Neural cell (in vitro differentiated cells): ENCODE data around the gene ZNF778. TPM values are rescaled to one million over a fixed set of nuclear protein-coding genes. Genes with fewer than 3 reads are reported as not detected.

Experiments used
- H2AFZ ChIP-seq: fragments of 200-600, 300-800 bp; sonication (generic), shearing (Covaris generic); 2 replicates; pipeline ENCODE4 v1.6.0; 2014; ENCODE audit warnings: low read depth, mild to moderate bottlenecking, antibody characterized with exemption, low read length, moderate library complexity
- H3F3A ChIP-seq: fragments of 200-600 bp; shearing (Covaris generic); 2 replicates; pipeline ENCODE4 v1.6.1; 2016; ENCODE audit warnings: mild to moderate bottlenecking, moderate library complexity, mixed read lengths, antibody characterized with exemption, low read length; ENCODE audit not compliant: insufficient read depth, poor library complexity, severe bottlenecking
- H3K27ac ChIP-seq: fragments of 200-600, 300-800 bp; sonication (generic), shearing (Covaris generic); 2 replicates; pipeline ENCODE4 v1.5.1; 2014; ENCODE audit warnings: mild to moderate bottlenecking, low read length, moderate library complexity
- H3K27me3 ChIP-seq: fragments of 300-800, 200-600 bp; sonication (generic), shearing (Covaris generic); 2 replicates; pipeline ENCODE4 v1.6.0; 2014; ENCODE audit warnings: mild to moderate bottlenecking, low read depth, low read length, moderate library complexity; ENCODE audit not compliant: insufficient read depth
- H3K36me3 ChIP-seq: fragments of 300-800, 200-600 bp; sonication (generic), shearing (Covaris generic); 2 replicates; pipeline ENCODE4 v1.5.1; 2014; ENCODE audit warnings: mild to moderate bottlenecking, antibody characterized with exemption, low read length, moderate library complexity; ENCODE audit not compliant: insufficient read depth
- H3K4me2 ChIP-seq: fragments of 300-800, 200-600 bp; sonication (generic), shearing (Covaris generic); 2 replicates; pipeline ENCODE4 v1.6.0; 2014; ENCODE audit warnings: mild to moderate bottlenecking, low read length
- H3K4me3 ChIP-seq: fragments of 300-800, 200-600 bp; sonication (generic), shearing (Covaris generic); 2 replicates; pipeline ENCODE4 v1.5.1; 2014; ENCODE audit warnings: mild to moderate bottlenecking, low read length, moderate library complexity
- H3K79me2 ChIP-seq: fragments of 200-600 bp; shearing (Covaris generic); replicated peaks from 2 replicates; pipeline ENCODE4 v1.6.0; 2014; ENCODE audit warnings: mild to moderate bottlenecking, low read length, moderate library complexity; ENCODE audit not compliant: insufficient read depth
- H3K9ac ChIP-seq: fragments of 300-800, 200-600 bp; sonication (generic), shearing (Covaris generic); 2 replicates; pipeline ENCODE4 v1.6.1; 2016; ENCODE audit warnings: mild to moderate bottlenecking, low read length, mixed read lengths
- H3K9me2 ChIP-seq: fragments of 200-600 bp; shearing (Covaris generic); 2 replicates; pipeline ENCODE4 v1.6.1; 2016; ENCODE audit warnings: mild to moderate bottlenecking, low read length, mixed read lengths; ENCODE audit not compliant: insufficient read depth
- H3K9me3 ChIP-seq: fragments of 200-600, 300-800 bp; sonication (generic), shearing (Covaris generic); 2 replicates; pipeline ENCODE4 v1.6.1; 2016; ENCODE audit warnings: mild to moderate bottlenecking, mixed run types, low read length, moderate library complexity, mixed read lengths
- H4K20me1 ChIP-seq: fragments of 200-600 bp; shearing (Covaris generic); 2 replicates; pipeline ENCODE4 v1.6.1; 2016; ENCODE audit warnings: mild to moderate bottlenecking, mixed run types; ENCODE audit not compliant: insufficient read depth
- CTCF ChIP-seq: fragments of 450-650 bp; IDR thresholded peaks from 2 replicates; pipeline ENCODE4 v1.5.1; 2014; ENCODE audit warnings: antibody characterized with exemption, mild to moderate bottlenecking, moderate library complexity; ENCODE audit not compliant: poor library complexity, severe bottlenecking
- EP300 ChIP-seq: fragments of 450-650 bp; conservative IDR thresholded peaks from 2 replicates; pipeline ENCODE4 v1.6.1; 2014; ENCODE audit warnings: antibody characterized with exemption, mild to moderate bottlenecking, moderate library complexity; ENCODE audit not compliant: poor library complexity, severe bottlenecking
- EZH2 ChIP-seq: fragments of 200-600, 300-800 bp; shearing (Covaris generic), sonication (generic); IDR thresholded peaks from 2 replicates; pipeline ENCODE4 v1.6.1; 2014; ENCODE audit warnings: antibody characterized with exemption, low read length, borderline replicate concordance, mild to moderate bottlenecking; ENCODE audit not compliant: insufficient read depth, poor library complexity, severe bottlenecking
- MXI1 ChIP-seq: fragments of 450-650 bp; conservative IDR thresholded peaks from 2 replicates; pipeline ENCODE4 v1.6.1; 2014; ENCODE audit warnings: antibody characterized with exemption, mild to moderate bottlenecking; ENCODE audit not compliant: poor library complexity, severe bottlenecking
- POLR2AphosphoS5 ChIP-seq: IDR thresholded peaks from 2 replicates; pipeline ENCODE4 v1.6.1; 2012
- RAD21 ChIP-seq: fragments of 450-650 bp; conservative IDR thresholded peaks from 2 replicates; pipeline ENCODE4 v1.6.1; 2014; ENCODE audit warnings: antibody characterized with exemption, mild to moderate bottlenecking, moderate library complexity
- REST ChIP-seq: IDR thresholded peaks from 2 replicates; pipeline ENCODE4 v1.6.1; 2012; ENCODE audit warnings: borderline replicate concordance
- SMC3 ChIP-seq: fragments of 450-650 bp; conservative IDR thresholded peaks from 2 replicates; pipeline ENCODE4 v1.6.1; 2014; ENCODE audit warnings: antibody characterized with exemption, mild to moderate bottlenecking, moderate library complexity; ENCODE audit not compliant: poor library complexity
- TAF1 ChIP-seq: IDR thresholded peaks from 2 replicates; pipeline ENCODE4 v1.6.1; 2012; ENCODE audit warnings: low read depth
- polyA plus RNA-seq: library from polyadenylated mRNA; depleted of rRNA; stranded (reverse); fragments of >200 nt; gene quantifications from 2 replicates; pipeline ENCODE4 v1.2.3, GENCODE V29; 2014

ZNF778 gene
- polyA plus RNA-seq, 1 donor from 2014 or later: 14.7 TPM

GRCh38 chr16:89183463-89183862, 34.0 kb upstream of the ZNF778 start:
- Histone ChIP-seq H3K79me2 (no peaks in the 10 kb centered on the region), H4K20me1 (no peaks in the 10 kb centered on the region), H3K9me2 (no peaks in the 10 kb centered on the region), H3K36me3 (no peaks in the 10 kb centered on the region), H3F3A (no peaks in the 10 kb centered on the region), H3K4me2 (no peak overlapping the region), H3K27me3 (no peaks in the 10 kb centered on the region), H3K4me3 (no peak overlapping the region), H3K27ac (no peak overlapping the region), H3K9ac (no peak overlapping the region), H2AFZ (no peak overlapping the region), H3K9me3 (no peaks in the 10 kb centered on the region)
- TF ChIP-seq EZH2 (no peak), POLR2AphosphoS5 (no peak), TAF1 (no peak), RAD21 (no peak), REST (no peak), EP300 (no peak), MXI1 (no peak), SMC3 (no peak), CTCF (no peak)

GRCh38 chr16:89183975-89184676, 33.4 kb upstream of the ZNF778 start:
- no peaks in the 10 kb centered on the region for H3K9me3 ChIP-seq
- H3K9me2 ChIP-seq: no peaks in the 10 kb centered on the region
- no peaks in the 10 kb centered on the region for H3F3A ChIP-seq
- TF ChIP-seq POLR2AphosphoS5: no peak
- no peak for TF ChIP-seq TAF1
- TF ChIP-seq EZH2: no peak
- no peak for TF ChIP-seq CTCF
- TF ChIP-seq SMC3: no peak
- H3K4me2 ChIP-seq: no peak overlapping the region
- no peak overlapping the region for H2AFZ ChIP-seq
- H4K20me1 ChIP-seq: no peaks in the 10 kb centered on the region
- no peak overlapping the region for H3K27ac ChIP-seq
- H3K36me3 ChIP-seq: no peaks in the 10 kb centered on the region
- no peak overlapping the region for H3K9ac ChIP-seq
- no peaks in the 10 kb centered on the region for H3K79me2 ChIP-seq
- no peaks in the 10 kb centered on the region for H3K27me3 ChIP-seq
- no peak overlapping the region for H3K4me3 ChIP-seq
